ENCODE measurements around the gene ZNF280A.

The ZNF280A gene

DNA sequence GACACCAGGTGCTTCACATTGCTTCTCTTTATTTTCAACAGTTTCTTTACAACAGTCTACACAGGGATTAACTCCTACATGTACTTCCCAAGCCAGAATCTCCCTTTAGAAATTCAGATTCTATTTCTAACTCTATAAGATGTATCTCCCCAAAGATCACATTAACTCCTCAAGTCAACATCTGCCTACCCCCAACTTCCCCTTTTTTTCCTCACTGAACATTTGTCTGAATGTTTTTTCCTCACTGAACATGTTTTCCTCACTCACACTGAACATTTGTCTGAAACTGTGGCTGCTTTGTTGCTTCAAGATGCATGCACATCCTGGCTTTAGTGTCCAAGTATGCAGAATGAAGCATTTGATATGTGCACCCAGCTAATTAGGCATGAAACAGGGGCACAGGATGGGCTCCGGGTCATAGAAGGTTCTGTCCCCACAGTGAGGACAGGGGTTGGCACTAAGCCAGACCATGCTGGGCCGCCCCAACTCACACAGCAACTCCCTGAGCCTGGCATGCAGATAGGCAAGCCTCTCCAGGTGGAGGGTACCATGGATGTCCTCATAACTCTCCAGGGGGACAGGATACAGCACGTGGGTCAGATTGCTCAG lies 27.7 kb upstream of the ZNF280A start:
- Histone ChIP-seq H3F3A (ENCODE audit: insufficient read depth, low read length) (no peaks in the 10 kb centered on the region), H4K20me1 (ENCODE audit: insufficient read depth, low read length) (no peaks in the 10 kb centered on the region), H2AFZ (ENCODE audit: low read length) (no peak overlapping the region), H3K9ac (ENCODE audit: low read length) (no peak overlapping the region), H3K9me2 (replicated peaks; ENCODE audit: insufficient read depth, low read length) (no peaks in the 10 kb centered on the region), H3K4me3 (ENCODE audit: low read length) (no peak overlapping the region), H3K9me3 (replicated peaks; ENCODE audit: insufficient read depth, low read length) (no peaks in the 10 kb centered on the region), H3K27ac (ENCODE audit: low read length) (no peak overlapping the region), H3K4me1 (ENCODE audit: low read length) (no peaks in the 10 kb centered on the region), H3K36me3 (replicated peaks; ENCODE audit: insufficient read depth, low read length) (no peaks in the 10 kb centered on the region), H3K79me2 (ENCODE audit: low read length) (no peaks in the 10 kb centered on the region), H3K27me3 (replicated peaks; ENCODE audit: insufficient read depth, low read length) (no peaks in the 10 kb centered on the region), H3K4me2 (ENCODE audit: low read depth, low read length) (no peak overlapping the region)
- DNase-seq, result no peak
- TF ChIP-seq EZH2 (optimal IDR thresholded peaks at IDR 0.05; ENCODE audit: low read depth, low read length) (no peak), EZH2phosphoT487 (IDR thresholded peaks at IDR 0.05; ENCODE audit: low read length) (no peak)
- TF ChIP-seq, protein P1, sequence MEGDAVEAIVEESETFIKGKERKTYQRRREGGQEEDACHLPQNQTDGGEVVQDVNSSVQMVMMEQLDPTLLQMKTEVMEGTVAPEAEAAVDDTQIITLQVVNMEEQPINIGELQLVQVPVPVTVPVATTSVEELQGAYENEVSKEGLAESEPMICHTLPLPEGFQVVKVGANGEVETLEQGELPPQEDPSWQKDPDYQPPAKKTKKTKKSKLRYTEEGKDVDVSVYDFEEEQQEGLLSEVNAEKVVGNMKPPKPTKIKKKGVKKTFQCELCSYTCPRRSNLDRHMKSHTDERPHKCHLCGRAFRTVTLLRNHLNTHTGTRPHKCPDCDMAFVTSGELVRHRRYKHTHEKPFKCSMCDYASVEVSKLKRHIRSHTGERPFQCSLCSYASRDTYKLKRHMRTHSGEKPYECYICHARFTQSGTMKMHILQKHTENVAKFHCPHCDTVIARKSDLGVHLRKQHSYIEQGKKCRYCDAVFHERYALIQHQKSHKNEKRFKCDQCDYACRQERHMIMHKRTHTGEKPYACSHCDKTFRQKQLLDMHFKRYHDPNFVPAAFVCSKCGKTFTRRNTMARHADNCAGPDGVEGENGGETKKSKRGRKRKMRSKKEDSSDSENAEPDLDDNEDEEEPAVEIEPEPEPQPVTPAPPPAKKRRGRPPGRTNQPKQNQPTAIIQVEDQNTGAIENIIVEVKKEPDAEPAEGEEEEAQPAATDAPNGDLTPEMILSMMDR (IDR thresholded peaks at IDR 0.05; ENCODE audit: low read length), result no peak

DNA sequence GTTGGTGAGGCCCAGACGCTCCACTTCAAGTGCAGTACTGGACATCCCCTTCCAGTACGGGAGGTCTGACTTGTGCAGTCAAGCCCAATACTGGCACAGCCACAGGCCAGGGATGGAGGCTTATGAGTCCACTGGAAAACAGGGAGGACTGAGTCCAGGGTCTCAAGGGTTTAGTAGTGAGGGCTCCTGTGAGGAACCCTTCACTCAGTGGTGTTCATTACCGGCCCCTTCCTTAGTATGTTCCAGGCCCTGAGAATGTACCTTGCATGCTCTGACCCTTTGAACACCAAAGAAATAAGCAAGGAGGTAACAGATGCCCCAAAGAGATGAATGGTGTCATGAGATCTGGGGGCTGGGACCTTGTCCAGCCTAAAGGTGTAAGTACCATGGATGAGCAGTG lies 27.2 kb upstream of the ZNF280A start:
- H3K9me2 ChIP-seq (replicated peaks; ENCODE audit: insufficient read depth, low read length), result no peaks in the 10 kb centered on the region
- TF ChIP-seq EZH2phosphoT487 (IDR thresholded peaks at IDR 0.05; ENCODE audit: low read length), result no peak
- no peak for TF ChIP-seq EZH2 (optimal IDR thresholded peaks at IDR 0.05; ENCODE audit: low read depth, low read length)
- TF ChIP-seq, protein P1 (IDR thresholded peaks at IDR 0.05; ENCODE audit: low read length), result no peak
- no peaks in the 10 kb centered on the region for H3K27me3 ChIP-seq (replicated peaks; ENCODE audit: insufficient read depth, low read length)
- no peaks in the 10 kb centered on the region for H3K4me1 ChIP-seq (ENCODE audit: low read length)
- no peaks in the 10 kb centered on the region for H3K79me2 ChIP-seq (ENCODE audit: low read length)
- H4K20me1 ChIP-seq (ENCODE audit: insufficient read depth, low read length), result no peaks in the 10 kb centered on the region
- no peaks in the 10 kb centered on the region for H3F3A ChIP-seq (ENCODE audit: insufficient read depth, low read length)
- no peak overlapping the region for H3K27ac ChIP-seq (ENCODE audit: low read length)
- H3K9ac ChIP-seq (ENCODE audit: low read length), result no peak overlapping the region
- no peaks in the 10 kb centered on the region for H3K36me3 ChIP-seq (replicated peaks; ENCODE audit: insufficient read depth, low read length)
- no peak overlapping the region for H2AFZ ChIP-seq (ENCODE audit: low read length)
- no peak overlapping the region for H3K4me3 ChIP-seq (ENCODE audit: low read length)
- no peak for DNase-seq
- H3K4me2 ChIP-seq (ENCODE audit: low read depth, low read length), result no peak overlapping the region
- H3K9me3 ChIP-seq (replicated peaks; ENCODE audit: insufficient read depth, low read length), result no peaks in the 10 kb centered on the region

DNA sequence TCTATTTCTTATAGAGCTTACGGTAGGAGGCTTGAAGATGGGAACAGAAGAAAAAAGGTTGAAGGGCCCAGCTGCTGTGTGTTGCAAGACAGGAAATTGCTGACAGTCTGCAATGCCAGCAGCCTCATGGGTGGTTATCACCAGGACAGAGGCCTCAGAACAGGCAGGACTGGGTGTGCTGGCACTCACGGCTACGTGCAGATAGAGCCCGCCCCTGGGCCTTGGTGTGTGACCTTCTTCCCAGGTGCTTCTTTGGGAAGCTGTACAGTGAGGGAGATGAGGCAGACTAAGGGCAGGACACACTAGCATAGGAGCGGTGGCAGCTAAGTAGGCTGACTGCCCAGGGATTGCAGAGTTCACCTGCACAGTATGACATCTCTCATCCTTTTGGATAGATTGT lies 26.4 kb upstream of the ZNF280A start:
- H4K20me1 ChIP-seq (ENCODE audit: insufficient read depth, low read length), result no peaks in the 10 kb centered on the region
- no peak overlapping the region for H2AFZ ChIP-seq (ENCODE audit: low read length)
- no peak overlapping the region for H3K9ac ChIP-seq (ENCODE audit: low read length)
- no peak overlapping the region for H3K4me2 ChIP-seq (ENCODE audit: low read depth, low read length)
- no peak overlapping the region for H3K4me3 ChIP-seq (ENCODE audit: low read length)
- H3F3A ChIP-seq (ENCODE audit: insufficient read depth, low read length), result no peaks in the 10 kb centered on the region
- H3K79me2 ChIP-seq (ENCODE audit: low read length), result no peaks in the 10 kb centered on the region
- TF ChIP-seq, protein P1 (IDR thresholded peaks at IDR 0.05; ENCODE audit: low read length), result no peak
- TF ChIP-seq EZH2 (optimal IDR thresholded peaks at IDR 0.05; ENCODE audit: low read depth, low read length) (no peak), EZH2phosphoT487 (IDR thresholded peaks at IDR 0.05; ENCODE audit: low read length) (no peak)
- H3K27me3 ChIP-seq (replicated peaks; ENCODE audit: insufficient read depth, low read length), result no peaks in the 10 kb centered on the region
- no peaks in the 10 kb centered on the region for H3K9me3 ChIP-seq (replicated peaks; ENCODE audit: insufficient read depth, low read length)
- no peaks in the 10 kb centered on the region for H3K9me2 ChIP-seq (replicated peaks; ENCODE audit: insufficient read depth, low read length)
- no peaks in the 10 kb centered on the region for H3K4me1 ChIP-seq (ENCODE audit: low read length)
- H3K27ac ChIP-seq (ENCODE audit: low read length), result no peak overlapping the region
- DNase-seq, result no peak
- H3K36me3 ChIP-seq (replicated peaks; ENCODE audit: insufficient read depth, low read length), result no peaks in the 10 kb centered on the region
